GM18526 (cell line): ENCODE data around the gene CHORDC1.

Source experiments
- POLR2A ChIP-seq: IDR thresholded peaks from 3 replicates; pipeline ENCODE4 v1.6.1; 2011; ENCODE audit not compliant: insufficient read length; ENCODE audit errors: extremely low read depth

Gene CHORDC1

GRCh38 chr11:90171359-90171758, 51.5 kb downstream of the CHORDC1 start:
- no peak for TF ChIP-seq POLR2A

- no peak for TF ChIP-seq POLR2A
These were observed 54.3 kb downstream of the CHORDC1 start for GRCh38 chr11:90168571-90168970.
